Inferior parietal cortex (tissue), 1 donor: ENCODE data around the gene EPN2.
A peak's percentile ranks its signal among the peaks of the same experiment; 100 is the strongest.

Source experiments
- DNase-seq: peaks from one replicate; pipeline ENCODE4 v3.0.0-alpha.2; 2016; ENCODE audit errors: extremely low spot score

The EPN2 gene

DNA sequence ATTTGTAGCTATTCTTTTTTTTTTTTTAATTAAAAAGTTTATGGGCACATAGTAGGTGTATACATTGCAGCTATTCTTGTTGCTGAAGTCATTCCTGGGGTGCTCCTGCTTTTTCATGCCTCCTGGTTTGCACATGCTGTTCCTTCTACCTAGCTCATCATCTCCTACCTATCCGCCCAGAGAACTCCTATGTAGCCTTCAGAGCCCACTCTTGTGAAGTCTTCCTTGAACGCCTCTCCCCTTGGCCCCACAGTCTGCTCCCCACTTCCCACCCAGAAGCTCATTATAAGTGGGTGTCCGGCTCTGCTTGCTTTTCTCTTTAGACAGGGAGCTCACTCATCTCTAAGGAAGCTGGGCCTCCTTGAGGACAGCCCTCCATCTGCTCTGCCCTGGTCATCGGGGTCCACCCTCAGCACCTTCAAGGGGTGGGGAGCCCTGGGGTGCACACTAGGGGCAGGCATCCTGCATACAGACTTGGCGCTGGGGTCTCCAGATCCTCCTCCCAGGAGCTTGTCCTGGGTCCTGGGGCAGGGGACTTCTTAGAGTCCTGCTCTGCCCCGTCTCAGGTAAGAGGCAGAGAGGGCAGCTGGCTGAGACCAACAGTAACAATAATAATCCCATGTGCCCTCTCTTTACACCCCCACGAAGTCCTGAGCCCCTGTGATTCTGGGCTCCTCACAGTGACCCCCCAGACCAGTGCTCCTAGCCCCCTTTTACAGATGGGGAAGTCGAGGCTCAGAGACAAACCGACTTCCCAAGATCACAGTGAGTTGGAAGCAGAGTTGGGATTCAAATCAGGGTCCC, 128.9 kb downstream of the EPN2 start:
- no peak for DNase-seq

DNA sequence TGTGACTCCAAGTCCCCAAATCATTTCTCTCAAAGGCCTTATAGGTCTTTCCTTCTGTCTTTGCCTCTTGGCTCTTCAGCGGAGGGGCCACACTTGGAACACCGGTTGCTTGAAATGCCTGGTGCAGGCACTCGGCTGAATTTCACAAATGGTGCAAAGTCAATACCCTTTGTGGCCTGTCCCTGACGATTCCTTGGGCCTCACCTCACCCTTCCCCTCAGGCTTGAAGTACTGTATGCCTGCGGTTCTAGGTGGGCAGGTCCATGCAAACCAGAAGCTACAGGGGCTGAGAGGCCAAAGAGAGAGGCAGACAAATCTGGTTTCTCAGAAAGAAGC, 129.4 kb downstream of the EPN2 start:
- DNase-seq: no peak

DNA sequence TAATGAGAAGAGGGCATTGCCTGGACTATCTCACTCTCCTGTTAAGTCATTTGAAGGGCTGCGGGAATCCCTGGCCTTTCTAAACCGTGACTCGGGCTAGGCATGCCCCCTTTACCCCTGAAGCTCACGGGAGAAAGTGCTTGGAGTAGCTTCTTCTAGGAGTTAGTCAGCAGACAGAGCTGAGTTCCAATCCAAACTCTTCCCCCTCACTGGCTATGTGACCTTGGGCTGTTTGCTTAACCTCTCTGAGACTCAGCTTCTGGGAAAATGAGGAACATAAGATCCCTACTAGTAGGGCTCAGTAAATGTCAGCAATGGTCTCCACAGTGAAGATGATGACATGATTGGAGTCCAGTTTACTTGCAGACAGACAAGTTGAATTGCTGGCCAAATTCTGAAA, 131.1 kb downstream of the EPN2 start:
- DNase-seq: no peak

DNA sequence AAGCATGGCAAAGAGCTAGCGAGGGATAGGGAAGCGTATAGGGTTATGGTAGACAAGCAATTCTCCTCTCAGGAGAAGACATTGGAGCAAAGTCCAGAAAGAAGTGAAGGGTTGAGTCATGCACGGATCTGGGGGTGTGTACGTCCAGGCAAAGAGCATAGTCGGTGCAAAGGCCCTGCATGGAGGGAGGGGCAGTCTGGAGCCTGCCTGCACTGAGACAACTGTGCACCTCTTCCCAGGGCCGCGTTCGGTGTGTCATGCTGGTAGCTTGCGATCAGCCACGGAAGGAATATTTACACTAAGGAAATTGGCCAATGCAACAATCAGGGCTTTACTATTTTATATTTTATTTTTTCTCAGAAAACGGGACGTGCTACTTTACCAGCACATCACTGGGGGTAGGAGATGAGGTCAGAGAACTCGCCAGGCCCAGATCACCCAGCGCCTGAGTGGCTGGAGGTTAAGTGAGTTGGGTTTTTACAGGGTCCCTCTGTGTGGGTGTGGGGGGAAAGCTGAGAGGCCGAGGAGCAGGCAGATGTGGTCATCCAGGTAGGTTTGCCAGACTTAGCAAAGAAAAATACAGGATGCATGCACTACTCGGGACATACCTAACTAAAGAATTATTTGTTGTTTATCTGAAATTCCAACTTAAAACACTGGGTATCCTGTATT, 132.1 kb downstream of the EPN2 start:
- no peak for DNase-seq

DNA sequence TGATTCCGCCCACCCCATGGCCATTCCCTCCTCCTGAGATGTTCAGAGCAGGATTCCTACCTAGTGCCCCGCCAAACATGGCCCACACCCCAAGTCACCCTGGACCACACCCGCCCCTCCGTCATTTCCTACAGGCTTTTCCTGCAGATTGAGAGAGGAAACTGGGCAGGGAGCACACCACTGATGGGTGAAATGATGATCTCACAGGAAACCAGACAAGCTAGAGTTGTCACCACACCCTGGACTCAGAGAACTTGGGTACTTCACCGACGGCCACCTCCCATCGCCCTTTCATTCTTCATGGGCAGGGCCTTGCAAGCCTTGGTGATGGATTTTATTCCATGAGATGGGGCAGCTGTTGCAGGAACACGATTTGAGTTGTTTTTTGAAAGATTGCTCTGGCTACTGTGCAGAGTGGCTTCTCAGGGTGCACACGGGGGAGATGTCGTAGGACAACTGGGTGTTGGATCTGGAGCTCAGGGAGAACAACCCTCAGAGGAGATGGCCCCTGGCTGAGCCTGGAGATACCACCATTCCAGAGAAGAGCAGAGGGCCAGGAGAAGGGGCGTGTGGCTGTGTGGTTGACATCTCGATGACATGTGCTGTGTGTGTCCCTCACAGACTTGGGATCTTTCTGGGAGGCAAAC, 132.8 kb downstream of the EPN2 start:
- DNase-seq: no peak

DNA sequence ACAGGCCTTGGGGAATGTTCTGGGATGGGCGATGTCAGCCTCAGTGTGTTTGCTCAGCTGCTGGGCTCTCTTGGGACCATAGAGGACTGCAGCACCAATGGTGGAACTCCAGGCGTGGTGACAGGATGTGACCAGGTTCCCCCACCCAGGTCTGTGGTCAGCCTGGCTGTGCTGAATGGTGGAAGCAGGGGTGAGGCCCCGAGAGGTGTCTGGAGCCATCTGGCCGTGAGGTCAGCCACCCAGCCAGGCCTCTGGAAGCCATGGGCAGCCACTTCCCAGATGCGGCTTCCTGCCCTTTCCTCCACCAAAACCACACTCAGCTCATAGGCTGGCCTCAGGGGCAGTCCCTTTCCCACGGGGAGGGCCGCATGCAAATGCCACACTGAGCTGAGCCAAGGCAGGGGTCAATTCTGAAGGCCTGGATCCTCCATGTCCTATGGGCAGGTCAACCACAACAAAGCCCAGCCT, 133.4 kb downstream of the EPN2 start:
- no peak for DNase-seq

DNA sequence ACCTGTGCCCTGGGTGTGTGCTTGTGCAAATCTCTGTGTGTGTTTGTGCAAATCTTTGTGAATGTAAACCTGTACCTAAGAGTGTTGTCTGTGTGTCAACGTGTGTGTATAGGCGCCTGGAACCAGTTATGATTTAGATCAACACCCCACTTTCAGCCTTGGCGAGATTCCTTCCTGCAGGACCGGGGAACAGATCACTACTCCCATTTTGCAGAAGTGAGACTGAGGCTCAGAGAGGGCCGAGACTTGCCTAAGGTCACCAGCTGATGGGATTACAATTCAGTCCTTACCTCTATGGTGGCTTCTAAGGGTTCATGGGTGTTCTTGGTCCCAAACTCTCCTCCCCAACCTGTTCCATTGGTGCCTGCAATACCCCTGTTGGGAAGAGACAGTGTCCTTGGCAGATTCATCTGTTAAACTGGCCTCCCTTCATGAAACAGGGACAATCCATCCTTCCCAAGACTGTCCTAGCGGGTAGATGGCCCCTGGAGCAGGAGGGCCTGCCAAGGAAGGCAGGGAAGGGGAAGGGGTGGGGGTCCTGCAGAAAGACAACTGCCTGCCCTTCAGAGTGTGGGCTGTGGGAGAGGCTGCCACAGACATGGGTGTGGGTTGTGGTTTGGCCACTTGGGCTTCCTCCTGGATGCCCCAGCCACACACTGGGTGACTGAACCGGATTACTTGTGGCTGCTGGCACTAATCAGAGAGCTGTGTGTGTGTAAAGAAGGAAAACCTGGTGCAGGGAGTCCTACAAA, 134.3 kb downstream of the EPN2 start:
- no peak for DNase-seq

DNA sequence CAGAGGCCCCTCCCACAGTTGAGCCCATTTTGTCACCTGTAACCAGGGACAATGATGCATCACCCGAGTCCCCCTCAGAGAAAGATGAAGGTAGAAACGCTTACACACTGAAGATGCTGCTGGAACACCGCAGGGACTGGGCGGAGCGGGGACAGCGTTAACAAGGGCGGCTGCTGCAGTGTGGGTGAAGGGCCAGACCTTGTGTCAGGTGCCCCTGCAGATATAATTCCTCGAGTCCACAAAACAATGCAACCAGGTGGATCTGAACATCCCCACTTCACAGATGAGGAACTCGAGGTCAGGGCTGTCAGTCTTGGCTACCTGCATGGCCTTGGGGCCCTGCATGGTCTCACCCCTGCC, 134.8 kb downstream of the EPN2 start:
- DNase-seq: no peak

DNA sequence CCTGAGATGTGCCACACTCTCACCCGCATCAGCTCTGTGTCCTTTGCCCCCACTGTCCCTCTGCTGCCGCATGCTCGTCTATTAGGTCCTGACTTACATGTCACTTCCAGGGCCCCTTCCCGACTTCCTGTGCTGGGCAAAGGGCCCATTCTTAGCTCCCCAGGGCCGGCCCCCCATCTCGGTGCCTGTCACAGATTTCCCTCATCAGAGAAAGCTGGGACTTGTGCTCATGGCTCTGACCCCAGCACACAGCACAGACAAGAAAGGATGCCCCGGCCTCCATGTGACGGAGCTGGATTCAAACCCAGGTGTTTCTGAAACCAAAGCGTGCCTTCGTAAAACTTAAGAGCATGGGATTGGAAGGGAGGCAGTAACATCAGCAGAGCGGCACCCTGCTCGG, 135.3 kb downstream of the EPN2 start:
- DNase-seq: no peak

DNA sequence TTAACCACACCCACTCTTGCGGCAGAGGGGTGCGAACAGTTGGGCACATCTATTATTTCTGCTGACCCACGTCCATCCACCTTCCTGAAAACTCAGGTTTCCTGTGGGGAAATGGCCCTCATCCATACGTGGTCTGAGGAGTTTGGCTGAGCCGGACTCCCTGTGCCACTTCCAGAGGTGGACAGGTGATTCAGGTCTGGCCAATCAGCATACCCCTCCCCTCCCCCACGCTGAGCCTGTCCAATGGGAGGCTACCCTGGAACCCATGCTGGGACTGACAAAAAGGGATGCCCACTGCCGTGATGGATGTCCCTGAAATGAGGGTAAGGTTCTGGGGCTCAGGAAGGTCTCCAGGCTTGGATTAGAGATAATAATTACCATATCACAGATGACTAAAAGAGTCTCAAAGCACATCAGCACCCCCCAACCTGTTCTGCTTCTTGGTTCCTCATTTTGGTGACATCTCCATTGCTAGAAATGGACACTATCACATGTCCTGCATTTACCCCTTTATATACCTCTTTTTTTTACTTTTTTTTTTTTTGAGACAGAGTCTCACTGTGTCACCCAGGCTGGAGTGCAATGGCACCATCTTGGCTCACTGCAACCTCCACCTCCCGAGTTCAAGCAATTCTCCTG, 135.8 kb downstream of the EPN2 start:
- DNase-seq: no peak

DNA sequence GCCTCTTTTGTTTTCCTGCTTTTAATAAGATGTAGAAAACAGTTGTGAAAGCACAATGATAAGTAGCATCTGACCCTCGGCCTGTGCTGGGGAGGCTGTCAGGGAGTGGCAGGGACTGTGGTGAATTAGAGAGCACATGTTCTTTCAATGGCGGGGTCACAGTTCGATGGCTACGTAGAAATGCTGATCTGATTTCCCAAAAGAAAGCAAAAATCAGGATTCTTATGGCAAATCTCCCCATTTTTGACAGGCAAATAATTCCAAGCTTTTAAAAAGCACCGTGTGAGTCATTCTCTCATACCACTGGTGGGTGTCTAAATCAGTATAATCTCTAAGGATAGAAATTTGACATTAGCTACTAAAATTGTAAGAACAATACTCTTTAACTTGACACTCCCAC, 137.0 kb downstream of the EPN2 start:
- DNase-seq: no peak

DNA sequence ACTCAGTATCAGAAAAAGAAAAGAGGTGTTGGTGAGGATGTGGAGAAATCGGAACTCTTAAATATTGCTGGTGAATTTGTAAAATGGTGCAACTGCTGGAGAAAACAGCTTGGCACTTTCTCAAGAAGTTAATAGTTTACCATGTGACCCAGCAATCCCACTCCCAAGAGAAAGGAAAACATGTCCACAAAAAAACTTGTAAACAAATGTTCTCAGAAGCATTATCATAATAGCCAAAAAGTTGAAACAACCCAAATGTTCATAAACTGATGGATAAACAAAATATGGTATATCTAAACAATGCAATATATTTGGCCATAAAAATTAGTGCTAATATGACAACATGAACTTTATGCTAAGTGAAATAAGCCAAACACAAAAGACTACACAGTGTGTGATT, 138.6 kb downstream of the EPN2 start:
- no peak for DNase-seq

DNA sequence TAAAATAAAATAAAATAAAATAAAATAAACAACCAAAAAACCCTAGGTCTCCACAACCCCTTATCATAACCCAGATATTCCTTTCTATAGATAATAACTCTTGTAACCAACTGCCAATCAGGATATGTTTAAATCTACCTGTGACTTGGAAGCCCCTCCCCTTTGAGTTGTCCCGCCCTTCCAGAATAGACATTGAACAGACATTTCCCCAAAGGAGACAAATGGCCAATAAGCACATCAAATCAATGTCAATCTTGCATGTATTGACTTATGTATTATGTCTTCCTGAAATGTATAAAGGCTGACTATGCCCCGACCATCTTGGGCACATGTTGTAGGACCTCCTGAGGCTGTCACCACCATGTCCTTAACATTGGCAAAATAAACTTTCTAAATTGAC, 139.6 kb downstream of the EPN2 start:
- no peak for DNase-seq

DNA sequence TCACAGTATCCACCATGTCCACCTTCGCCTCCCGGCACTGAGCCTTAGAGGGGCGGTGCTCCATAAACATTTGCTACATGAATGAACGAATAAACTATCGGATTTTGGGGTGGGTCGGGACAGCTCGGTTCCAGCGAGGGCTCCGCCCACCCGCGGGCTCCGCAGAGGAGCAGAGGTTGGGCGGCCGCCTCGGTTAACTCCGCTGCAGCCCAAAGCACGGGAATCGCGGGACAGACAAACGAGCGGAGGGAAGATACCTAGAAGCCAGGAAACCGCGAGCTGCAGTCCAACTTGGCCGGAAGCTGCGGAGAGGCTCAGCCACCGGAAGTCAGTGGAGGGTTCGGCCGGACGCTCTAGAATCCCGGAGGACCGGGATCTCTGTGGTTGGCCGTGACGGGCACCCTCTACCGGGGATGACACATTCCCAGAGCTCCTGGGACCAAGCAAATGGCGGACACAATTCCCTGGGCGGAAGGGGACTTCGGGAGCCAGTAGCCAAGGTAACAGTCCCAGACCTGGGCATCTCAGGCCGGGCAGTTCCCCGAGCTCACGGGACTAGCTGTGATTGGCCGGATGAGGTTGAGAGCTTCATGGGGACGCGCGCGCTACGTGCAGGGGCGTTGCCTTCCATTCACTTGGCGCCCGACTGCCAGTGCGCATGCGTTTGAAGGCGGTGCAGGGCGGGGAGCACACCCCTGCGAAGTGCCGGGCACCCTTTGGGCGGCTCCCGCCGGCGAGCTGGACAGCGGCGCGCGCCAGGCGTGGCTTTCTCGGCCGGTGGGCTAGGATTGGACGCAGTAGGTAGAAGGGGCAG, 140.6 kb downstream of the EPN2 start:
- DNase-seq: peak; percentile 96

DNA sequence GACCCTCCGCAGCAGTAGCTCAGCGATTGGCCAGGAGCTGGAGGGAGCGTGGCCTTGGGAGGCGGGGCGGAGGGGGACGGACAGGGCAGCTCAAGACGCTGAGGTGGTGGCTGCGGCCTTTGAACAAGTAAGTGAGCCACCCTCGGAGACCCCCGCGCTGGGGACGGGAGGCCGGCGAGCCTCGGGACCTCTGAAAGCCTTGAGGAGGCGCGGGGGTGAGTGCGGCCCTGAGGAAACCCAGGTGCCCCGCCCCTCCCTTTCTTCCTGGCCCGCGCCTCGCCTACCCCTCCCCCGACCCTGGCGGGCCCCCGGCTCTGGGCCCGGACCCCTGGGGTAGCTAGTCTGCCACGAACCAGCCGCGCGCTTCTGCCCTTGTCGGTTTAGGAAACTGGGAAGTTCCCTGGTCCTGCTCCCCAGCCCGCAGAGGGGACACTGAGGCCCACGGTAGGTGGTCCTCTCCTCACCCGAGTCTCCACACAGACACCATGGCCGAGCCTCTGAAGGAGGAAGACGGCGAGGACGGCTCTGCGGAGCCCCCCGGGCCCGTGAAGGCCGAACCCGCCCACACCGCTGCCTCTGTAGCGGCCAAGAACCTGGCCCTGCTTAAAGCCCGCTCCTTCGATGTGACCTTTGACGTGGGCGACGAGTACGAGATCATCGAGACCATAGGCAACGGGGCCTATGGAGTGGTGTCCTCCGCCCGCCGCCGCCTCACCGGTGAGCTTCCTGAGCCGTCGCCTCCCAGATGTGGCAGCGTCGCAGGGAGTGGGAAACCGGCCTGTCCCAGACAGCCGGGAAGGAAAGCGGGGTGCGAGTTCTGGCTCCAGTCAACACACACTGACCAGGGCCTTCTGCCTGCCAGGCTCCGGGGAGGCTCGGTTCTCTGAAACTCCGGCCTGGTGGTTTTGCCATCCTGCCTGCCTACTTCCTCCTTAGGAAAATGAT, 141.5 kb downstream of the EPN2 start, which contains the start of gene MAPK7:
TSS of gene MAPK7 (plus strand) at position 83 of the 945 bp plus-strand sequence. CDS start at position 486, 403 bp downstream.
- DNase-seq: no peak

DNA sequence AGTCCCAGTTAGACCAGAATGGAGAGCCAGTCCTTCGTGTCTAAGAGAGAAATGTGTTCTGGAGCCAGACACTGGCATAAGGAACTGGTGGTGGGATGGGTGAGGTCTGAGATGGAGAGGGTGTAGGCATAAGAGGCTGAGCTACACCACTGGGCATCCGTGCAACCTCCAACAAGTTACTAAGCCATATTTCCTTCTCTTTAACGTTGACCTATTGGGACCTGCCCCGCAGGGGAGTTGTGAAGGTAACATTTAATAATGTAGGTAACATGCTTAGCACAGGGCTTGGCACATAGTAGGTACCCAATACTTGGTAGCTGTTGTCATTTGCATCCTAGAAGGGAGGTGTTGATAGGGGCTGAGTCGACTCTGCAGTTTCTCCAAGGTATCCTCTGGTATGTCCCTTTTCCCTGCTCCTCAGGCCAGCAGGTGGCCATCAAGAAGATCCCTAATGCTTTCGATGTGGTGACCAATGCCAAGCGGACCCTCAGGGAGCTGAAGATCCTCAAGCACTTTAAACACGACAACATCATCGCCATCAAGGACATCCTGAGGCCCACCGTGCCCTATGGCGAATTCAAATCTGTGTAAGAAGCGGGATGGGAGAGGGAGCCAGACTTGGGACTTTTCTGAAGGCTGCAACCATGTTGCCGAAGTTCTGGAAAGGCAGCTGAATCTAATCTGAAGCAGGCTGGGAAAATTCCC, 142.3 kb downstream of the EPN2 start:
- no peak for DNase-seq

DNA sequence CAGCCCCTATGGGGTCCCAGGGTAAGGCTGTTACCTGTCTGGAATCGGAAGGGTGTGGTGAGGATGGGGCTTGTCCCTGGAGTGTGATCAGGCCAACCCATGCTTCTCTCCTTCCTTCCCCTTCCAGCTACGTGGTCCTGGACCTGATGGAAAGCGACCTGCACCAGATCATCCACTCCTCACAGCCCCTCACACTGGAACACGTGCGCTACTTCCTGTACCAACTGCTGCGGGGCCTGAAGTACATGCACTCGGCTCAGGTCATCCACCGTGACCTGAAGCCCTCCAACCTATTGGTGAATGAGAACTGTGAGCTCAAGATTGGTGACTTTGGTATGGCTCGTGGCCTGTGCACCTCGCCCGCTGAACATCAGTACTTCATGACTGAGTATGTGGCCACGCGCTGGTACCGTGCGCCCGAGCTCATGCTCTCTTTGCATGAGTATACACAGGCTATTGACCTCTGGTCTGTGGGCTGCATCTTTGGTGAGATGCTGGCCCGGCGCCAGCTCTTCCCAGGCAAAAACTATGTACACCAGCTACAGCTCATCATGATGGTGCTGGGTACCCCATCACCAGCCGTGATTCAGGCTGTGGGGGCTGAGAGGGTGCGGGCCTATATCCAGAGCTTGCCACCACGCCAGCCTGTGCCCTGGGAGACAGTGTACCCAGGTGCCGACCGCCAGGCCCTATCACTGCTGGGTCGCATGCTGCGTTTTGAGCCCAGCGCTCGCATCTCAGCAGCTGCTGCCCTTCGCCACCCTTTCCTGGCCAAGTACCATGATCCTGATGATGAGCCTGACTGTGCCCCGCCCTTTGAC, 143.5 kb downstream of the EPN2 start:
- no peak for DNase-seq

DNA sequence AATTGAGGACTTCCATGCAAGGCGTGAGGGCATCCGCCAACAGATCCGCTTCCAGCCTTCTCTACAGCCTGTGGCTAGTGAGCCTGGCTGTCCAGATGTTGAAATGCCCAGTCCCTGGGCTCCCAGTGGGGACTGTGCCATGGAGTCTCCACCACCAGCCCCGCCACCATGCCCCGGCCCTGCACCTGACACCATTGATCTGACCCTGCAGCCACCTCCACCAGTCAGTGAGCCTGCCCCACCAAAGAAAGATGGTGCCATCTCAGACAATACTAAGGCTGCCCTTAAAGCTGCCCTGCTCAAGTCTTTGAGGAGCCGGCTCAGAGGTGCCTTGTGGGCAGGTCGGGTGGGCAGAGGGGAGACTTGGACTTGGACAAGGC, 144.2 kb downstream of the EPN2 start:
- DNase-seq: no peak
